Hypothalamus (tissue), 51 donors: ENCODE measurements around the gene CD8B.

Source experiments
- DNase-seq, 51 donors: peaks; one replicate each; lab custom pipeline; 2025; lab: John Stamatoyannopoulos, UW

The CD8B gene

GRCh38 chr2:86775338-86775737 is 86.3 kb downstream of the CD8B start:
- no peak for DNase-seq

GRCh38 chr2:86774862-86775261 is 86.8 kb downstream of the CD8B start:
- no peak for DNase-seq

GRCh38 chr2:86772611-86773010 is 89.1 kb downstream of the CD8B start:
- DNase-seq, result no peak

GRCh38 chr2:86770816-86771301 is 90.8 kb downstream of the CD8B start:
- DNase-seq, result no peak

GRCh38 chr2:86769838-86770237 is 91.8 kb downstream of the CD8B start:
- no peak for DNase-seq

GRCh38 chr2:86768189-86768949 is 93.3 kb downstream of the CD8B start:
- DNase-seq, result no peak
